ENCODE results near the gene ATF4. TPM values are rescaled to one million over a fixed set of nuclear protein-coding genes. Genes with fewer than 3 reads are reported as not detected.
A peak's percentile ranks its signal among the peaks of the same experiment; 100 is the strongest.

The ATF4 gene
- total and polyA plus RNA-seq, 2 of the 13 experiments (the other 11 are each of a cell fraction or from before 2014, with no cell fraction given) = 486 to 1,297 TPM

- no peak for TF ChIP-seq HINFP (CRISPR knock-in tag; IDR thresholded peaks at IDR 0.05; ENCODE audit: low read depth)
- TF ChIP-seq NFKB2 (CRISPR knock-in tag; IDR thresholded peaks at IDR 0.05; ENCODE audit: borderline replicate concordance) = peak; percentile 31; the same call in 1 of the 2 replicates
- TF ChIP-seq, protein P1, sequence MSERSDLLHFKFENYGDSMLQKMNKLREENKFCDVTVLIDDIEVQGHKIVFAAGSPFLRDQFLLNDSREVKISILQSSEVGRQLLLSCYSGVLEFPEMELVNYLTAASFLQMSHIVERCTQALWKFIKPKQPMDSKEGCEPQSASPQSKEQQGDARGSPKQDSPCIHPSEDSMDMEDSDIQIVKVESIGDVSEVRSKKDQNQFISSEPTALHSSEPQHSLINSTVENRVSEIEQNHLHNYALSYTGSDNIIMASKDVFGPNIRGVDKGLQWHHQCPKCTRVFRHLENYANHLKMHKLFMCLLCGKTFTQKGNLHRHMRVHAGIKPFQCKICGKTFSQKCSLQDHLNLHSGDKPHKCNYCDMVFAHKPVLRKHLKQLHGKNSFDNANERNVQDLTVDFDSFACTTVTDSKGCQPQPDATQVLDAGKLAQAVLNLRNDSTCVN (CRISPR knock-in tag; IDR thresholded peaks at IDR 0.05; ENCODE audit: borderline replicate concordance) = 0 out of 2 replicates have a peak, but pooled peaks have one; percentile 3
- peak; percentile 48 for TF ChIP-seq RBFOX2 (IDR thresholded peaks at IDR 0.05; ENCODE audit: low read depth, low read length)
- TF ChIP-seq ZFP91 (CRISPR knock-in tag; IDR thresholded peaks at IDR 0.05; ENCODE audit: borderline replicate concordance) = 0 out of 2 replicates have a peak, but pooled peaks have one; percentile 13
- no peak for TF ChIP-seq ZNF460 (CRISPR knock-in tag; IDR thresholded peaks at IDR 0.05; ENCODE audit: borderline replicate concordance)
- TF ChIP-seq, protein P2, sequence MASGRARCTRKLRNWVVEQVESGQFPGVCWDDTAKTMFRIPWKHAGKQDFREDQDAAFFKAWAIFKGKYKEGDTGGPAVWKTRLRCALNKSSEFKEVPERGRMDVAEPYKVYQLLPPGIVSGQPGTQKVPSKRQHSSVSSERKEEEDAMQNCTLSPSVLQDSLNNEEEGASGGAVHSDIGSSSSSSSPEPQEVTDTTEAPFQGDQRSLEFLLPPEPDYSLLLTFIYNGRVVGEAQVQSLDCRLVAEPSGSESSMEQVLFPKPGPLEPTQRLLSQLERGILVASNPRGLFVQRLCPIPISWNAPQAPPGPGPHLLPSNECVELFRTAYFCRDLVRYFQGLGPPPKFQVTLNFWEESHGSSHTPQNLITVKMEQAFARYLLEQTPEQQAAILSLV (CRISPR knock-in tag; IDR thresholded peaks at IDR 0.05; ENCODE audit: borderline replicate concordance) = 0 out of 2 replicates have a peak, but pooled peaks have one; percentile 19
- TF ChIP-seq, protein P3, sequence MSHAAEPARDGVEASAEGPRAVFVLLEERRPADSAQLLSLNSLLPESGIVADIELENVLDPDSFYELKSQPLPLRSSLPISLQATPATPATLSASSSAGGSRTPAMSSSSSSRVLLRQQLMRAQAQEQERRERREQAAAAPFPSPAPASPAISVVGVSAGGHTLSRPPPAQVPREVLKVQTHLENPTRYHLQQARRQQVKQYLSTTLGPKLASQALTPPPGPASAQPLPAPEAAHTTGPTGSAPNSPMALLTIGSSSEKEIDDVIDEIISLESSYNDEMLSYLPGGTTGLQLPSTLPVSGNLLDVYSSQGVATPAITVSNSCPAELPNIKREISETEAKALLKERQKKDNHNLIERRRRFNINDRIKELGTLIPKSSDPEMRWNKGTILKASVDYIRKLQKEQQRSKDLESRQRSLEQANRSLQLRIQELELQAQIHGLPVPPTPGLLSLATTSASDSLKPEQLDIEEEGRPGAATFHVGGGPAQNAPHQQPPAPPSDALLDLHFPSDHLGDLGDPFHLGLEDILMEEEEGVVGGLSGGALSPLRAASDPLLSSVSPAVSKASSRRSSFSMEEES (CRISPR knock-in tag; IDR thresholded peaks at IDR 0.05) = no peak
- TF ChIP-seq, protein P4, sequence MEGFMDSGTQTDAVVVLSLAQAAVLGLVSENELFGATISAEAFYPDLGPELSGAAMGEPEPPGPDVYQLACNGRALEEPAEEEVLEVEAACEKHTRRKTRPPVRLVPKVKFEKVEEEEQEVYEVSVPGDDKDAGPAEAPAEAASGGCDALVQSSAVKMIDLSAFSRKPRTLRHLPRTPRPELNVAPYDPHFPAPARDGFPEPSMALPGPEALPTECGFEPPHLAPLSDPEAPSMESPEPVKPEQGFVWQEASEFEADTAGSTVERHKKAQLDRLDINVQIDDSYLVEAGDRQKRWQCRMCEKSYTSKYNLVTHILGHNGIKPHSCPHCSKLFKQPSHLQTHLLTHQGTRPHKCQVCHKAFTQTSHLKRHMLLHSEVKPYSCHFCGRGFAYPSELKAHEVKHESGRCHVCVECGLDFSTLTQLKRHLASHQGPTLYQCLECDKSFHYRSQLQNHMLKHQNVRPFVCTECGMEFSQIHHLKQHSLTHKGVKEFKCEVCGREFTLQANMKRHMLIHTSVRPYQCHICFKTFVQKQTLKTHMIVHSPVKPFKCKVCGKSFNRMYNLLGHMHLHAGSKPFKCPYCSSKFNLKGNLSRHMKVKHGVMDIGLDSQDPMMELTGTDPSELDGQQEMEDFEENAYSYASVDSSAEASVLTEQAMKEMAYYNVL (CRISPR knock-in tag; IDR thresholded peaks at IDR 0.05; ENCODE audit: borderline replicate concordance) = 0 out of 2 replicates have a peak, but pooled peaks have one; percentile 9
- TF ChIP-seq SP4 (CRISPR knock-in tag; IDR thresholded peaks at IDR 0.05) = 0 out of 2 replicates have a peak, but pooled peaks have one; percentile 38
- peak; percentile 64 for TF ChIP-seq PAF1 (CRISPR knock-in tag; IDR thresholded peaks at IDR 0.05)
- TF ChIP-seq EEA1 (CRISPR knock-in tag; IDR thresholded peaks at IDR 0.05; ENCODE audit: borderline replicate concordance) = 0 out of 2 replicates have a peak, but pooled peaks have one; percentile 36
- TF ChIP-seq, protein P5, sequence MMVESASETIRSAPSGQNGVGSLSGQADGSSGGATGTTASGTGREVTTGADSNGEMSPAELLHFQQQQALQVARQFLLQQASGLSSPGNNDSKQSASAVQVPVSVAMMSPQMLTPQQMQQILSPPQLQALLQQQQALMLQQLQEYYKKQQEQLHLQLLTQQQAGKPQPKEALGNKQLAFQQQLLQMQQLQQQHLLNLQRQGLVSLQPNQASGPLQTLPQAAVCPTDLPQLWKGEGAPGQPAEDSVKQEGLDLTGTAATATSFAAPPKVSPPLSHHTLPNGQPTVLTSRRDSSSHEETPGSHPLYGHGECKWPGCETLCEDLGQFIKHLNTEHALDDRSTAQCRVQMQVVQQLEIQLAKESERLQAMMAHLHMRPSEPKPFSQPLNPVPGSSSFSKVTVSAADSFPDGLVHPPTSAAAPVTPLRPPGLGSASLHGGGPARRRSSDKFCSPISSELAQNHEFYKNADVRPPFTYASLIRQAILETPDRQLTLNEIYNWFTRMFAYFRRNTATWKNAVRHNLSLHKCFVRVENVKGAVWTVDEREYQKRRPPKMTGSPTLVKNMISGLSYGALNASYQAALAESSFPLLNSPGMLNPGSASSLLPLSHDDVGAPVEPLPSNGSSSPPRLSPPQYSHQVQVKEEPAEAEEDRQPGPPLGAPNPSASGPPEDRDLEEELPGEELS (CRISPR knock-in tag; IDR thresholded peaks at IDR 0.05) = no peak
- TF ChIP-seq ZNF484 (CRISPR knock-in tag; IDR thresholded peaks at IDR 0.05; ENCODE audit: borderline replicate concordance, low read depth) = no peak
- peak; percentile 62 for TF ChIP-seq RBM22 (optimal IDR thresholded peaks at IDR 0.05; ENCODE audit: low read length)
- no peak for TF ChIP-seq ZFP90 (CRISPR knock-in tag; IDR thresholded peaks at IDR 0.05; ENCODE audit: borderline replicate concordance)
Measured at GRCh38 chr22:39524089-39524752, 3.9 kb downstream of the ATF4 start (continued).

Measured in HepG2 (cell line).